PC-3 (cell line): ENCODE measurements around the gene NT5C1B. TPM values are rescaled to one million over a fixed set of nuclear protein-coding genes. Genes with fewer than 3 reads are reported as not detected.

Source experiments
- ATAC-seq: fragments of 200-7000 bp; cut with Tn5 transposase; 2 replicates; pipeline ENCODE4 v1.9.1; 2020; ENCODE audit warnings: mild to moderate bottlenecking, moderate library complexity
- BruUV-seq: library from RNA; stranded (reverse); fragments of 400-500 nt; replicated peaks from 2 replicates; lab custom pipeline; 2021; lab: Mats Ljungman, UMichigan
- CTCF ChIA-PET: fragments of 300-600 bp; sonication (Branson Sonifier 250); formaldehyde crosslinking; loops from one replicate; lab custom pipeline; 2022; ENCODE audit warnings: antibody characterized with exemption; lab: Charles Lee
- POLR2A ChIA-PET: fragments of 300-600 bp; sonication (Branson Sonifier 250); formaldehyde crosslinking; loops from one replicate; lab custom pipeline; 2022; ENCODE audit warnings: antibody characterized with exemption; ENCODE audit not compliant: unreplicated experiment; lab: Charles Lee
- DNase-seq: peaks from one replicate; pipeline ENCODE4 v3.0.0-alpha.2; 2015
- H2AFZ ChIP-seq: fragments of 300-600 bp; sonication (generic); 2 replicates; pipeline ENCODE4 v1.6.0; 2016; ENCODE audit warnings: antibody characterized with exemption, low read length
- H3F3A ChIP-seq: fragments of 300-600 bp; sonication (generic); one replicate; pipeline ENCODE4 v1.6.0; 2017; ENCODE audit warnings: antibody characterized with exemption, low read length, control low read depth, mild to moderate bottlenecking; ENCODE audit not compliant: unreplicated experiment
- H3K27ac ChIP-seq: fragments of 300-600 bp; sonication (generic); 2 replicates; pipeline ENCODE4 v1.5.1; 2016; ENCODE audit warnings: mild to moderate bottlenecking, low read length
- H3K27me3 ChIP-seq: fragments of 300-600 bp; sonication (generic); 2 replicates; pipeline ENCODE4 v1.6.1; 2016; ENCODE audit warnings: low read length, mixed read lengths
- H3K36me3 ChIP-seq: fragments of 300-600 bp; sonication (generic); 2 replicates; pipeline ENCODE4 v1.6.1; 2016; ENCODE audit warnings: low read depth, mixed run types, low read length, mixed read lengths
- H3K4me1 ChIP-seq: fragments of 300-600 bp; sonication (generic); 2 replicates; pipeline ENCODE4 v1.5.1; 2016; ENCODE audit warnings: low read length; ENCODE audit not compliant: insufficient read depth
- H3K4me2 ChIP-seq: fragments of 300-600 bp; sonication (generic); 2 replicates; pipeline ENCODE4 v1.6.0; 2016; ENCODE audit warnings: low read length
- H3K4me3 ChIP-seq: fragments of 300-600 bp; sonication (generic); 2 replicates; pipeline ENCODE4 v1.5.1; 2016; ENCODE audit warnings: mild to moderate bottlenecking, low read length, mixed read lengths
- H3K79me2 ChIP-seq: fragments of 300-600 bp; sonication (generic); 2 replicates; pipeline ENCODE4 v1.6.1; 2017; ENCODE audit warnings: low read length, mixed read lengths
- H3K9ac ChIP-seq: fragments of 300-600 bp; sonication (generic); 2 replicates; pipeline ENCODE4 v1.6.0; 2016; ENCODE audit warnings: mild to moderate bottlenecking, low read length
- H3K9me2 ChIP-seq: fragments of 300-600 bp; sonication (generic); replicated peaks from 2 replicates; pipeline ENCODE4 v1.6.1; 2016; ENCODE audit warnings: mixed run types, low read length, mixed read lengths
- H3K9me3 ChIP-seq: fragments of 300-600 bp; sonication (generic); 2 replicates; pipeline ENCODE4 v1.6.1; 2016; ENCODE audit warnings: low read length, mixed read lengths
- H4K20me1 ChIP-seq: fragments of 300-600 bp; sonication (generic); 2 replicates; pipeline ENCODE4 v1.6.1; 2016; ENCODE audit warnings: low read length, mixed read lengths
- CTCF ChIP-seq: fragments of 300-600 bp; sonication (generic); conservative IDR thresholded peaks from 2 replicates; pipeline ENCODE4 v1.5.1; 2017; ENCODE audit warnings: antibody characterized with exemption, low read depth, mild to moderate bottlenecking, low read length
- EZH2 ChIP-seq: fragments of 300-600 bp; sonication (generic); IDR thresholded peaks from one replicate; pipeline ENCODE4 v1.6.1; 2017; ENCODE audit warnings: antibody characterized with exemption, mild to moderate bottlenecking, low read length; ENCODE audit not compliant: unreplicated experiment
- EZH2phosphoT487 ChIP-seq: fragments of 300-600 bp; sonication (generic); IDR thresholded peaks from 2 replicates; pipeline ENCODE4 v1.6.1; 2018; ENCODE audit warnings: mild to moderate bottlenecking, antibody characterized with exemption, low read length, borderline replicate concordance
- intact Hi-C: fragments of 100-400 bp; cut with micrococcal nuclease; formaldehyde crosslinking; loops from 2 replicates; pipeline ENCODE4 v1.9.0; 2023
- total RNA-seq: library from RNA; depleted of rRNA; stranded (reverse); fragments of >200 nt; gene quantifications from 2 replicates; pipeline ENCODE4 v1.2.3, GENCODE V29; 2014

Gene NT5C1B
- total RNA-seq, 1 experiment from 2014 or later, result not detected

- TF ChIP-seq EZH2 (no peak), EZH2phosphoT487 (no peak), CTCF (no peak)
- intact Hi-C loops, result no loop called here
- Histone ChIP-seq H3K9me2 (no peaks in the 10 kb centered on the region), H4K20me1 (no peaks in the 10 kb centered on the region), H3K27me3 (no peaks in the 10 kb centered on the region), H3K27ac (no peak overlapping the region), H3F3A (no peaks in the 10 kb centered on the region), H3K4me3 (no peak overlapping the region), H2AFZ (no peak overlapping the region), H3K9me3 (no peaks in the 10 kb centered on the region), H3K4me1 (peaks cover 32% of the 10 kb centered on the region), H3K36me3 (0 out of 2 replicates have a peak, but pooled peaks cover 4% of the 10 kb centered on the region), H3K9ac (no peak overlapping the region), H3K79me2 (no peaks in the 10 kb centered on the region), H3K4me2 (no peak overlapping the region)
- CTCF ChIA-PET, result no interaction called here
- ATAC-seq (no peak), DNase-seq (no peak)
- POLR2A ChIA-PET, result no interaction called here
- no TSS peak for BruUV-seq
These were observed 4.8 kb downstream of the NT5C1B start for GRCh38 chr2:18584608-18584954.

DNA sequence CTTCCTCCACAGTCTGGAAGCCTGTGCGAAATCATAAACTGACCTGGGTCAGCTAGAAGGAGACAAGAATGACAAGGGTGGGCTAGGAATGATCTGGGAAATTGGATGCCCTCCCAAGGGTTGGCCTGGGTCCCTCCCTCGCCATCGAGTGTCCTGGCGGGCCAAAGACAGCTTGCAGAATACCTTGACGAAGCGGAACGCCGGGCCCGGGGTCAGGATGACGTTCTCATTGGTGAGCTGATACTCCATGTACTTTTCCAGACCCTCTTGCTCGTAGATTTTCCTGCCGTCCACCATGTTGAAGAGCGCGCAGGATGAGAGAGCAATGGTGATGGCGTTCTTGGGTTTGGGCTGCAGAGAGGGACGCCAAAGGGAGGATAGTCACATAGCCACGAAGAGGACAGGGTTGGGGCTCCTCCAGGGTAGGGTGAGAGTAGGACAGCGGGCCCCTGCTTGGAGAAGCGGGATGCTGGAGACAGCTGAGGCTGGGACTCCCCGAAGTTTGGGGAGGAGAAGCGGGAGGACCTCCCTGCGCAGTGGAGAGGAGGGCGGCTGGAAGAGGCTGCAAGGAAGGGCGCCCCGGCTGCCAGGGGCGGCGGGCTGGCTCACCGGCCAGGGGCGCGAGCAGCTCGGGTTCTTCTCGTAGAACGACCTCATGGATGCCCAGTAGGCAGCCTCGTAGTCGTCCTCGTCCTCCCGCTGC lies 5.3 kb downstream of the NT5C1B start:
- intact Hi-C loops, result no loop called here
- Histone ChIP-seq H3F3A (no peaks in the 10 kb centered on the region), H3K4me3 (no peak overlapping the region), H3K27ac (no peak overlapping the region), H3K4me1 (peaks cover 27% of the 10 kb centered on the region), H3K4me2 (no peak overlapping the region), H2AFZ (no peak overlapping the region), H3K9me3 (peaks cover 3% of the 10 kb centered on the region; the same call in 1 of the 2 replicates), H4K20me1 (no peaks in the 10 kb centered on the region), H3K79me2 (no peaks in the 10 kb centered on the region), H3K9me2 (no peaks in the 10 kb centered on the region), H3K9ac (no peak overlapping the region), H3K27me3 (no peaks in the 10 kb centered on the region), H3K36me3 (0 out of 2 replicates have a peak, but pooled peaks cover 4% of the 10 kb centered on the region)
- DNase-seq, result no peak
- ChIA-PET POLR2A (no interaction called here), CTCF (no interaction called here)
- TF ChIP-seq EZH2phosphoT487 (no peak), CTCF (no peak), EZH2 (no peak)
- no TSS peak for BruUV-seq
- no peak for ATAC-seq

DNA sequence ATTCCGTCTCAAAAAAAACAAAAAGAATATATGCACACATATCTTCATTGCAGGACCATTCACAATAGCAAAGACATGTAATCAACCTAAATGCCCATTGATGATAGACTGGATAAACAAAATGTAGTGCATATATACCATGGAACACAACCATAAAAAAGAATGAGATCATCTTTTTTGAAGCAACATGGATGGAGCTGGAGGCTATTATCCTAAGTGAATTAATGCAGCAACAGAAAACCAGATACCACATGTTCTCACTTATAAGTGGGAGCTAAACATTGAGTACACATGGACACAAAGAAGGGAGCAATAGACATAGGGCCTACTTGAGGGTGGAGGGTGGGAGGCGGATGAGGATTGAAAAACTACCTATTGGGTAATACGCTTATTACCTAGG lies 8.8 kb downstream of the NT5C1B start:
- POLR2A ChIA-PET, result no interaction called here
- no peak overlapping the region for H3K27ac ChIP-seq
- no peak for DNase-seq

More for the DNA sequence above, 8.8 kb downstream of the NT5C1B start:
- Histone ChIP-seq H3F3A (no peaks in the 10 kb centered on the region), H4K20me1 (no peaks in the 10 kb centered on the region), H3K36me3 (no peaks in the 10 kb centered on the region), H3K9me3 (peaks cover 7% of the 10 kb centered on the region; the same call in 1 of the 2 replicates), H3K4me2 (no peak overlapping the region), H3K27me3 (no peaks in the 10 kb centered on the region), H2AFZ (no peak overlapping the region), H3K4me3 (no peak overlapping the region), H3K9me2 (no peaks in the 10 kb centered on the region), H3K79me2 (no peaks in the 10 kb centered on the region), H3K9ac (no peak overlapping the region), H3K4me1 (peaks cover 18% of the 10 kb centered on the region)
- no peak for ATAC-seq
- intact Hi-C loops, result no loop called here
- BruUV-seq, result no TSS peak
- CTCF ChIA-PET, result no interaction called here
- TF ChIP-seq CTCF (no peak), EZH2 (no peak), EZH2phosphoT487 (no peak)
